MM.1S (cell line): ENCODE data around the gene OSBPL10.

Experiments
- DNase-seq: peaks from one replicate; pipeline ENCODE4 v3.0.0-alpha.2; 2015
- H2AFZ ChIP-seq: fragments of 300-600 bp; sonication (generic); 2 replicates; pipeline ENCODE4 v1.6.0; 2016; ENCODE audit warnings: antibody characterized with exemption, low read length
- H3F3A ChIP-seq: fragments of 300-600 bp; sonication (generic); 2 replicates; pipeline ENCODE4 v1.6.1; 2016; ENCODE audit warnings: mild to moderate bottlenecking, antibody characterized with exemption, low read length, moderate library complexity, mixed read lengths; ENCODE audit not compliant: insufficient read depth
- H3K27ac ChIP-seq: fragments of 300-600 bp; sonication (generic); 2 replicates; pipeline ENCODE4 v1.5.1; 2016; ENCODE audit warnings: mild to moderate bottlenecking, low read length
- H3K27me3 ChIP-seq: fragments of 300-600 bp; sonication (generic); replicated peaks from 2 replicates; pipeline ENCODE4 v1.6.0; 2016; ENCODE audit warnings: low read length; ENCODE audit not compliant: insufficient read depth
- H3K36me3 ChIP-seq: fragments of 300-600 bp; sonication (generic); replicated peaks from 2 replicates; pipeline ENCODE4 v1.6.1; 2016; ENCODE audit warnings: mild to moderate bottlenecking, low read length, mixed read lengths; ENCODE audit not compliant: insufficient read depth
- H3K4me1 ChIP-seq: fragments of 300-600 bp; sonication (generic); 2 replicates; pipeline ENCODE4 v1.6.1; 2016; ENCODE audit warnings: low read length, mixed read lengths
- H3K4me2 ChIP-seq: fragments of 300-600 bp; sonication (generic); 2 replicates; pipeline ENCODE4 v1.6.0; 2016; ENCODE audit warnings: low read depth, low read length
- H3K4me3 ChIP-seq: fragments of 300-600 bp; sonication (generic); 2 replicates; pipeline ENCODE4 v1.5.1; 2016; ENCODE audit warnings: low read length, mixed read lengths
- H3K79me2 ChIP-seq: fragments of 300-600 bp; sonication (generic); 2 replicates; pipeline ENCODE4 v1.6.1; 2016; ENCODE audit warnings: mixed run types, low read length, mixed read lengths
- H3K9ac ChIP-seq: fragments of 300-600 bp; sonication (generic); 2 replicates; pipeline ENCODE4 v1.6.1; 2016; ENCODE audit warnings: low read length, mixed read lengths
- H3K9me2 ChIP-seq: fragments of 300-600 bp; sonication (generic); replicated peaks from 2 replicates; pipeline ENCODE4 v1.6.1; 2016; ENCODE audit warnings: mild to moderate bottlenecking, low read length, mixed read lengths; ENCODE audit not compliant: insufficient read depth
- H3K9me3 ChIP-seq: fragments of 300-600 bp; sonication (generic); replicated peaks from 2 replicates; pipeline ENCODE4 v1.6.1; 2016; ENCODE audit warnings: mild to moderate bottlenecking, low read length, mixed read lengths; ENCODE audit not compliant: insufficient read depth
- H4K20me1 ChIP-seq: fragments of 300-600 bp; sonication (generic); 2 replicates; pipeline ENCODE4 v1.6.1; 2016; ENCODE audit warnings: mild to moderate bottlenecking, low read length, moderate library complexity, mixed read lengths; ENCODE audit not compliant: insufficient read depth
- CTCF ChIP-seq: fragments of 300-600 bp; sonication (generic); IDR thresholded peaks from 2 replicates; pipeline ENCODE4 v1.5.1; 2016; ENCODE audit warnings: antibody characterized with exemption, low read length, mixed read lengths
- EZH2 ChIP-seq: fragments of 300-600 bp; sonication (generic); optimal IDR thresholded peaks from 2 replicates; pipeline ENCODE3; 2017; ENCODE audit warnings: low read depth, mild to moderate bottlenecking, antibody characterized with exemption, low read length, mixed read lengths
- EZH2phosphoT487 ChIP-seq: fragments of 300-600 bp; sonication (generic); IDR thresholded peaks from 2 replicates; pipeline ENCODE4 v1.6.1; 2018; ENCODE audit warnings: antibody characterized with exemption, low read length

The OSBPL10 gene

GRCh38 chr3:31878231-31878838 is 102.7 kb downstream of the OSBPL10 start:
- H3K79me2 ChIP-seq: no peaks in the 10 kb centered on the region
- no peak overlapping the region for H3K27ac ChIP-seq
- no peaks in the 10 kb centered on the region for H3K9me2 ChIP-seq

GRCh38 chr3:31876331-31876730 is 104.7 kb downstream of the OSBPL10 start:
- Histone ChIP-seq H4K20me1 (no peaks in the 10 kb centered on the region), H3K9me3 (no peaks in the 10 kb centered on the region), H3K79me2 (no peaks in the 10 kb centered on the region), H3K9ac (no peak overlapping the region), H3K9me2 (no peaks in the 10 kb centered on the region), H3K36me3 (no peaks in the 10 kb centered on the region), H2AFZ (no peak overlapping the region), H3K4me3 (no peak overlapping the region), H3K27ac (no peak overlapping the region), H3K27me3 (no peaks in the 10 kb centered on the region), H3K4me2 (no peak overlapping the region), H3K4me1 (no peaks in the 10 kb centered on the region), H3F3A (no peaks in the 10 kb centered on the region)
- no peak for DNase-seq
- TF ChIP-seq EZH2 (no peak), CTCF (no peak), EZH2phosphoT487 (no peak)

More at GRCh38 chr3:31878231-31878838, 102.7 kb downstream of the OSBPL10 start:
- Histone ChIP-seq H3F3A (no peaks in the 10 kb centered on the region), H3K4me1 (no peaks in the 10 kb centered on the region), H3K36me3 (no peaks in the 10 kb centered on the region), H3K4me2 (no peak overlapping the region), H3K27me3 (no peaks in the 10 kb centered on the region), H2AFZ (no peak overlapping the region), H3K4me3 (no peak overlapping the region), H3K9ac (no peak overlapping the region), H3K9me3 (no peaks in the 10 kb centered on the region), H4K20me1 (no peaks in the 10 kb centered on the region)
- TF ChIP-seq EZH2: no peak
- TF ChIP-seq CTCF: no peak
- no peak for TF ChIP-seq EZH2phosphoT487
- DNase-seq: no peak

GRCh38 chr3:31875437-31875836 is 105.6 kb downstream of the OSBPL10 start:
- no peaks in the 10 kb centered on the region for H3K9me3 ChIP-seq
- no peaks in the 10 kb centered on the region for H3K9me2 ChIP-seq
- H3K4me3 ChIP-seq: no peak overlapping the region
- no peaks in the 10 kb centered on the region for H3K27me3 ChIP-seq
- H3F3A ChIP-seq: no peaks in the 10 kb centered on the region
- H3K79me2 ChIP-seq: no peaks in the 10 kb centered on the region
- H3K27ac ChIP-seq: no peak overlapping the region
- no peaks in the 10 kb centered on the region for H3K36me3 ChIP-seq
- no peak for DNase-seq
- no peak overlapping the region for H3K9ac ChIP-seq
- H2AFZ ChIP-seq: no peak overlapping the region
- H4K20me1 ChIP-seq: no peaks in the 10 kb centered on the region
- TF ChIP-seq EZH2phosphoT487 (no peak), CTCF (no peak)
- H3K4me1 ChIP-seq: no peaks in the 10 kb centered on the region
- H3K4me2 ChIP-seq: no peak overlapping the region
